HG03039 (cell line): ENCODE measurements around the gene SLC17A1.
"Not testable (repeated sequence)": the region's sequence is repeated elsewhere in the genome, so short reads cannot be mapped to it uniquely, and the experiment has no call there.

Experiments
- ATAC-seq: cut with Tn5 transposase; IDR thresholded peaks from one replicate; pipeline ENCODE4 v1.9.1; 2021; ENCODE audit warnings: mild to moderate bottlenecking, moderate library complexity; ENCODE audit not compliant: unreplicated experiment

The SLC17A1 gene

GRCh38 chr6:25764611-25765010, 67.2 kb downstream of the SLC17A1 start:
- no peak for ATAC-seq

DNA sequence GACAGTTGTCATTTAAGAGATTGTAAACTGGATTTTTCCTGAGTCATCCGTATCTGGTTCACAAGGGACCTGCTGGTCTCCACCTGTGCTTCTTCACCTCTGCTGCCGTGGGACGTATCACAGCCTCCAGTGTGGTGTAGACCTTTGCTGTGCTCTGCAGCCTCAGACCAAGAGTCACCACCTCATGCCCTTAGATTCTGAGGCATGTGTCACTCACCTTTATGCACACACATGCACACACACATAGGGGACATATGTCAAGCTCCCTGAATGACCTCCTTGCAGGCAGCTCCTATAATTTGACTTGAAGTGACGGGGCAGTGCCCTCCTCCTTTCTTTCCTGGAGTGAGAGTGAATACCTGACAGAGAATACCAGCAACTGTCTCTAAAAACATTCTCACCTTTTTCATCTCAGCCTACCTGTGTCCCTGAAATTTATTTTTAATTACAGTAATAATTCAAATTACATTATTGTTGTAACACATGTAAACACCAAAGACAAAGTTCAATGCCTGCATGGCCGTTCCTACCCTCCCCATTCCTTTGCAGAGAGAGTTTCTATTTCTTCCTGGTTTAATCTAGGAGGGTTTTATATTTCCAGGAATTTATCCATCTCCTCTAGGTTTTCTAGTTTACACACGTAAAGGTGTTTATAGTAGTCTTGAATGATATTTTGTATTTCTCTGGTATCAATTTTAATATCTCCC, 73.8 kb downstream of the SLC17A1 start:
- no peak for ATAC-seq

DNA sequence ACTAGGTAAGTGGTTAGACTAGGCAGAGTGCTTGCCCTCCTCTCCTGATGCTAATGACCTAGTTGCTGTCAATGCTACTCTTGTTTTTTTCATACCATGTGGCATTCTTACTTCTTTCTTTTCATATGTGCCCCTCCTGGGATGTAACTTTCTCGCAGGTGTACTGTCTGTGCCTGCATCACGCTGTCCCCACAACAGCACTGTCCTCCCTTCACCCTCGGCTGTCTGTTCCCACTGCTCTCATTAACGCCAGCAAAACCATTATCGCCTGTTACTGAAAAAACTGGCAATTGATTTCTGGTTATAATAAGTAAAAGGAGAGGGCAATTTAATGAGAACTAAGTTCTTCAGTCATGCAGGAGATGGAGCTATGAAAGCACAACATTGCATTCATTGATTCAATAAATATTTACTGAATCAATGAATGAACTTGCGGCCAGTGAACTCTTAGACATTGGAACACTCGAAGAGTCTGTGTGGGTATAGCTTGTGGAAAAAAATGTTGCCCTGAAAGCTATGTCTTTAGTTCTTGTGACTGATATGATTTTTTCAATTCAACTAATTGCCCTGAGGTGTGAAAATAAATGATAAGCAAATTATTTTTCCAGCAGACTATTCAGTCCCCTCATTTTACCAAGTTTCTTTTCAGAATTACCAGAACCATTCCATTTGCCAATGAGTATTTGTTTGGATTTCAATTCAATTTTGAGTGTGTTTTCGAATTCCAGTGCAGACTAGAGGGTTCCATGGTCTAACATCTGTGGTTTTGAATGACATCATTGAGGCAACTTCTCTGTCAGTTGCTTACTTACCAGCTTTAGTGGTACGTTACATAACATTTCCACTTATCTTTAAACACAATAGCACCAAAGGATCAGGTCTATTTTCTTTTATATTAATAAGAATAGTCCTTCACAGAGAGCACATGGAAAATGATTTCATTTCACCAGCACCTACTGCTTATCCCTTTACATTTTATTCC, 75.2 kb downstream of the SLC17A1 start:
- no peak for ATAC-seq

GRCh38 chr6:25755483-25755882, 76.4 kb downstream of the SLC17A1 start:
- ATAC-seq, result no peak

DNA sequence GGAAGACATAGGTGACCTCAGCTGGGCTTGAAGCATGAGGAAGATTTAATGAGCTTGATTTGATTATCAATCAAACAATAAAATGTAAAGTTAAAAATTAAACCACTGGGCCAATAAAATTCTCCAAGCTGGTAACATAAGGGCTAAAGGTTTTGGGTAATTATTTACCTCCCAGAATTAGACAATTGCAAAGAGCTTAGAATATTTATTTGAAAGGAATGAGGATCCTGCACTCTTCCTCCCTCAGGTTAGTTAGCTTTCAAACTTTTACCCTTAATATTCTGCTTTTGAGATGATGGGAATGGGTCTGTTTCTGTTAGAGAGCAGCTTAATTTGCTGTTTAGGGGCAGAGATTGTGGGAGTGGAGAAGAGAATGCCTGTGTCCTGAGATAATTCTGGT, 77.3 kb downstream of the SLC17A1 start, which contains the start of gene SLC17A4:
SLC17A4 (plus strand) TSS at position 208 of the 400 bp plus-strand sequence. CDS start 7,221 bp downstream, outside the sequence.
- ATAC-seq, result no peak

- no peak for ATAC-seq
Observed at GRCh38 chr6:25753079-25753478, 78.8 kb downstream of the SLC17A1 start.

GRCh38 chr6:25750906-25751305, 80.9 kb downstream of the SLC17A1 start:
- no peak for ATAC-seq

- ATAC-seq, result no peak
Observed at GRCh38 chr6:25749837-25750236, 82.0 kb downstream of the SLC17A1 start.

- ATAC-seq, result not testable (repeated sequence)
Observed at GRCh38 chr6:25748601-25749517, 83.0 kb downstream of the SLC17A1 start.

GRCh38 chr6:25748049-25748448, 83.8 kb downstream of the SLC17A1 start:
- no peak for ATAC-seq

- ATAC-seq, result no peak
Observed at GRCh38 chr6:25747477-25747876, 84.4 kb downstream of the SLC17A1 start.

GRCh38 chr6:25746968-25747367, 84.9 kb downstream of the SLC17A1 start:
- ATAC-seq, result no peak

- ATAC-seq, result no peak
Observed at GRCh38 chr6:25745836-25746235, 86.0 kb downstream of the SLC17A1 start.

DNA sequence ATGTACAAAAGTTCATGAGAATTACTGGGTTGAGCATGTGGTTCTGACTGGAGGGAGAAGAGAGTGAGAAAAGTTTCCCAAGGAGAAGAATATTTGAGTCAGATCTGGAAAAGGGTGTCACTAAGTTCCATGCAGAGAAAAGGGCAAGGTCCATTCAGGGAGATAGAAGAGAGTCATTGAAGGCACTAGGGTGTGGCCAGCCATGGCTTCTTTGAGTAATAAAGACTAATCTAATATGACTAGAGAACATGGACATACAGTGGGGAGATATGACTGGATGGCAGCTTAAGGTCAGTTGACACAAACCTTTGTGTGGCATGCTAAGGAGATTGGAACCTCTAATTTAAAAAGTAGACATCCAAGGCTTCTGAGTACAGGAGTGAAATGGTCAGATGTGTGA, 88.0 kb downstream of the SLC17A1 start:
- ATAC-seq, result no peak

DNA sequence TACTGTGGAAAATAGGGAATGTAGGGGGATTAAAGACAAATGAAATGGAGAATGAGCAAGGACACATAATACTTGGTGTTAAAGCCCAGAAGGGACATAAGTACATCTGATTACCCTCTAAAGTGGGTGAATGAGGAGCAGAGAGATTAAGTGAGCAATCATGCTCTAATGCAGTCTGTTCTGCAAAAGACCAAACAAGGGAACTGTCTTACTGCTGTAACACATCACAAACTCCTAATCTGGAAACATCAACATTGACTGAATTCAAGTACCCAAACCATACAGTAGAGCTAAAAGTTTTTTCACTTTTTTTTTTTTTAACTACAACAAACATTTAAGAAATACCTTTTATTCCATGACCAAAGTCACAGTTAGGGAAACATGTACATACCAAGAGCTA, 96.6 kb downstream of the SLC17A1 start:
- ATAC-seq, result no peak
